Gastrocnemius medialis (tissue), 4 donors: ENCODE data around the gene LSM14A.

Source experiments
- POLR2A ChIP-seq, 2 donors: fragments of 450-650 bp; IDR thresholded peaks; one replicate each; pipeline ENCODE4 v1.6.1; 2017; ENCODE audit warnings: antibody characterized with exemption in 2 of 2, mild to moderate bottlenecking in 2 of 2, moderate library complexity in 2 of 2
- TF ChIP-seq, protein P1 (sequence below), 5 experiments: fragments of 450-650 bp in 3 of 5; fragments of 200-600 bp in 2 of 5; sonication (generic) in 2 of 5; IDR thresholded peaks in 4 of 5; conservative IDR thresholded peaks in 1 of 5; 1 replicate in 4 of 5; 2 replicates in 1 of 5; pipeline ENCODE4 v1.5.1; 2016 to 2019; ENCODE audit warnings: antibody characterized with exemption in 5 of 5, mild to moderate bottlenecking in 3 of 5, moderate library complexity in 3 of 5

- TF ChIP-seq, protein P1, sequence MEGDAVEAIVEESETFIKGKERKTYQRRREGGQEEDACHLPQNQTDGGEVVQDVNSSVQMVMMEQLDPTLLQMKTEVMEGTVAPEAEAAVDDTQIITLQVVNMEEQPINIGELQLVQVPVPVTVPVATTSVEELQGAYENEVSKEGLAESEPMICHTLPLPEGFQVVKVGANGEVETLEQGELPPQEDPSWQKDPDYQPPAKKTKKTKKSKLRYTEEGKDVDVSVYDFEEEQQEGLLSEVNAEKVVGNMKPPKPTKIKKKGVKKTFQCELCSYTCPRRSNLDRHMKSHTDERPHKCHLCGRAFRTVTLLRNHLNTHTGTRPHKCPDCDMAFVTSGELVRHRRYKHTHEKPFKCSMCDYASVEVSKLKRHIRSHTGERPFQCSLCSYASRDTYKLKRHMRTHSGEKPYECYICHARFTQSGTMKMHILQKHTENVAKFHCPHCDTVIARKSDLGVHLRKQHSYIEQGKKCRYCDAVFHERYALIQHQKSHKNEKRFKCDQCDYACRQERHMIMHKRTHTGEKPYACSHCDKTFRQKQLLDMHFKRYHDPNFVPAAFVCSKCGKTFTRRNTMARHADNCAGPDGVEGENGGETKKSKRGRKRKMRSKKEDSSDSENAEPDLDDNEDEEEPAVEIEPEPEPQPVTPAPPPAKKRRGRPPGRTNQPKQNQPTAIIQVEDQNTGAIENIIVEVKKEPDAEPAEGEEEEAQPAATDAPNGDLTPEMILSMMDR (IDR thresholded peaks at IDR 0.05 in 4 of 5, conservative IDR thresholded peaks at IDR 0.05 in 1 of 5): no peak
- peak; percentile 28 to 65 for TF ChIP-seq POLR2A (IDR thresholded peaks at IDR 0.05)
These were observed 97.8 kb downstream of the LSM14A start for GRCh38 chr19:34269968-34270621.
